Hepatocyte (in vitro differentiated cells): ENCODE measurements around the gene PTPRR. TPM values are rescaled to one million over a fixed set of nuclear protein-coding genes. Genes with fewer than 3 reads are reported as not detected.
A peak's percentile ranks its signal among the peaks of the same experiment; 100 is the strongest.

ENCODE experiments used
- DNase-seq: peaks from one replicate; pipeline ENCODE4 v3.0.0-alpha.2; 2016; ENCODE audit warnings: low spot score
- H2AFZ ChIP-seq: fragments of 200-600 bp; sonication (generic); 2 replicates; pipeline ENCODE4 v1.6.0; 2016; ENCODE audit warnings: antibody characterized with exemption, mild to moderate bottlenecking
- H3K27ac ChIP-seq: fragments of 200-600 bp; sonication (generic); 2 replicates; pipeline ENCODE4 v1.5.1; 2016; ENCODE audit warnings: mild to moderate bottlenecking
- H3K27me3 ChIP-seq: fragments of 200-600 bp; sonication (generic); 2 replicates; pipeline ENCODE4 v1.6.1; 2016
- H3K36me3 ChIP-seq: fragments of 200-600 bp; sonication (generic); replicated peaks from 2 replicates; pipeline ENCODE4 v1.5.1; 2016; ENCODE audit warnings: low read depth; ENCODE audit not compliant: insufficient read depth
- H3K4me1 ChIP-seq: fragments of 200-600 bp; sonication (generic); 2 replicates; pipeline ENCODE4 v1.5.1; 2016; ENCODE audit warnings: mild to moderate bottlenecking, moderate library complexity; ENCODE audit not compliant: insufficient read depth
- H3K4me2 ChIP-seq: fragments of 200-600 bp; sonication (generic); 2 replicates; pipeline ENCODE4 v1.6.0; 2016
- H3K4me3 ChIP-seq: fragments of 200-600 bp; sonication (generic); 2 replicates; pipeline ENCODE4 v1.5.1; 2016; ENCODE audit warnings: mild to moderate bottlenecking
- H3K79me2 ChIP-seq: fragments of 200-600 bp; sonication (generic); 2 replicates; pipeline ENCODE4 v1.6.0; 2017; ENCODE audit warnings: mild to moderate bottlenecking
- H3K9me2 ChIP-seq: fragments of 200-600 bp; sonication (generic); replicated peaks from 2 replicates; pipeline ENCODE4 v1.6.0; 2017; ENCODE audit warnings: mild to moderate bottlenecking; ENCODE audit not compliant: insufficient read depth
- H3K9me3 ChIP-seq: fragments of 200-600 bp; sonication (generic); 2 replicates; pipeline ENCODE4 v1.5.1; 2016; ENCODE audit warnings: low read depth, mild to moderate bottlenecking
- H4K20me1 ChIP-seq: fragments of 200-600 bp; sonication (generic); 2 replicates; pipeline ENCODE4 v1.6.0; 2016; ENCODE audit warnings: mild to moderate bottlenecking; ENCODE audit not compliant: insufficient read depth, poor library complexity, severe bottlenecking
- CTCF ChIP-seq: fragments of 200-600 bp; sonication (generic); IDR thresholded peaks from 2 replicates; pipeline ENCODE4 v1.5.1; 2016; ENCODE audit warnings: antibody characterized with exemption, mild to moderate bottlenecking; ENCODE audit not compliant: poor library complexity
- EZH2 ChIP-seq: fragments of 200-600 bp; sonication (generic); IDR thresholded peaks from 2 replicates; pipeline ENCODE4 v1.6.1; 2016; ENCODE audit warnings: antibody characterized with exemption, mild to moderate bottlenecking, borderline replicate concordance
- EZH2phosphoT487 ChIP-seq: fragments of 200-600 bp; sonication (generic); IDR thresholded peaks from one replicate; pipeline ENCODE4 v1.6.1; 2018; ENCODE audit warnings: antibody characterized with exemption, mild to moderate bottlenecking, low read depth, moderate library complexity; ENCODE audit not compliant: unreplicated experiment, severe bottlenecking
- WGBS: methylation state at CpG from one replicate; pipeline ENCODE4 v1.1.6; 2016; ENCODE audit warnings: low lambda C conversion rate; ENCODE audit errors: missing lambda C conversion rate; 5-methylcytosine and 5-hydroxymethylcytosine counted together
- polyA plus RNA-seq: library from polyadenylated mRNA; unstranded; fragments of >200 nt; fragmentation: Nextera tagmentation; extraction: Ambion mirVana; gene quantifications from 2 replicates; pipeline ENCODE4 v1.2.1, GENCODE V29; 2016
- total RNA-seq: library from RNA; depleted of rRNA; stranded (reverse); fragments of >200 nt; gene quantifications from 2 replicates; pipeline ENCODE4 v1.2.3, GENCODE V29; 2014

Gene PTPRR
- total and polyA plus RNA-seq, 2 experiments from 2014 or later = 1.9 to 4.8 TPM

DNA sequence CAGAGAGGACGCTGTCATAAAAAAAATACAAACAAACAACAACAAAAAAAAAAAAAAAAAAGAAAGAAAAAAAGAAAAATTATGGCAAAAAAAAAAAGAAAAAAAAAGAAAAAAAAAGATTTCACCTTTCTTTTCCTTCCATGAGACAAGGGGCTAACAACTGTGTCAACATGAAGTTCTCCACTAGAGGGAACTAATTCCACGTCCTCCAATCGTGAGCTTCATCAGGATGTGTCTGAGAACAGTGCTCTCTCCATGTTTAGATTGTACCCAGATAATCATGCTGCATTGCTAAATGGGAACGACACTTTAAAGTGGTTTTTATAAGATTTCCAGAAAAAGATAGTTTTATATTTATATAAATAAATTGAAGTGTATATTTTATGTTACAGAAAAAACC is 187.2 kb downstream of the PTPRR start:
- DNase-seq = peak; percentile 79
- Histone ChIP-seq H3K27ac (no peak overlapping the region), H4K20me1 (no peaks in the 10 kb centered on the region), H2AFZ (no peak overlapping the region), H3K9me3 (no peaks in the 10 kb centered on the region), H3K27me3 (no peaks in the 10 kb centered on the region), H3K9me2 (no peaks in the 10 kb centered on the region), H3K4me3 (no peak overlapping the region), H3K79me2 (no peaks in the 10 kb centered on the region), H3K36me3 (no peaks in the 10 kb centered on the region), H3K4me2 (no peak overlapping the region), H3K4me1 (no peaks in the 10 kb centered on the region)
- WGBS = 0% methylated on average over 4 of the region's 4 CpGs
- no peak for TF ChIP-seq EZH2phosphoT487
- no peak for TF ChIP-seq EZH2
- TF ChIP-seq CTCF = peak; percentile 83

DNA sequence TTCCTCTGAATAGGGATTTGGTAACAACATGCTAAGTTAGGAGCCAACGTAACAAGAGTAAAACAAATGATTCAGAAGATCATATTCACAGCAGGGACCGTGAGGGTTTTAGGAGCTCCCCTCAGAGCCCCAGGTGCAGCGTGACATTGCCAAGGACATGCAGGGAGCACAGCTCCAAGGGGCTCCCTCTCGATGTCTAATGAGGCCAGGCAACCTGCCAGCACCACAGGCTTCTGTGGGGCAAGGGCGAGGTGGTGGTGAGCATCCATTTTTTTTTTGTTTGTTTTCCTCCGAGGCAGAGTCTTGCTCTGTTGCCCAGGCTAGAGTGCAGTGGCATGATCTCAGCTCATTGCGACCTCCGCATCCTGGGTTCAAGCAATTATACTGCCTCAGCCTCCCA is 188.3 kb downstream of the PTPRR start:
- H3K9me2 ChIP-seq = no peaks in the 10 kb centered on the region
- H4K20me1 ChIP-seq = no peaks in the 10 kb centered on the region
- H3K27ac ChIP-seq = no peak overlapping the region

GRCh38 chr12:70730675-70731180 is 189.8 kb downstream of the PTPRR start:
- Histone ChIP-seq H3K36me3 (no peaks in the 10 kb centered on the region), H3K79me2 (no peaks in the 10 kb centered on the region), H3K4me1 (no peaks in the 10 kb centered on the region), H3K9me2 (no peaks in the 10 kb centered on the region), H3K4me3 (no peak overlapping the region), H4K20me1 (no peaks in the 10 kb centered on the region), H3K27me3 (no peaks in the 10 kb centered on the region), H3K9me3 (no peaks in the 10 kb centered on the region), H3K27ac (no peak overlapping the region), H3K4me2 (no peak overlapping the region), H2AFZ (no peak overlapping the region)
- no peak for TF ChIP-seq CTCF
- no peak for TF ChIP-seq EZH2phosphoT487
- no peak for TF ChIP-seq EZH2
- WGBS = 95% methylated on average over 2 of the region's 2 CpGs
- no peak for DNase-seq

More for the DNA sequence above, 188.3 kb downstream of the PTPRR start:
- WGBS = 87% methylated on average over 8 of the region's 8 CpGs
- Histone ChIP-seq H3K27me3 (no peaks in the 10 kb centered on the region), H3K4me3 (no peak overlapping the region), H2AFZ (no peak overlapping the region), H3K79me2 (no peaks in the 10 kb centered on the region), H3K36me3 (no peaks in the 10 kb centered on the region), H3K4me1 (no peaks in the 10 kb centered on the region), H3K4me2 (no peak overlapping the region), H3K9me3 (no peaks in the 10 kb centered on the region)
- TF ChIP-seq EZH2phosphoT487 (no peak), CTCF (no peak), EZH2 (no peak)
- no peak for DNase-seq
